HG02623 (cell line): ENCODE results near the gene ICAM2.
"Not testable (repeated sequence)": the region's sequence is repeated elsewhere in the genome, so short reads cannot be mapped to it uniquely, and the experiment has no call there.

Experiments used
- ATAC-seq: cut with Tn5 transposase; IDR thresholded peaks from one replicate; pipeline ENCODE4 v1.9.1; 2021; ENCODE audit warnings: moderate library complexity; ENCODE audit not compliant: unreplicated experiment

The ICAM2 gene

GRCh38 chr17:64015447-64015846 is 5.0 kb downstream of the ICAM2 start:
- no peak for ATAC-seq

- no peak for ATAC-seq
Observed at GRCh38 chr17:64009571-64010402, 10.6 kb downstream of the ICAM2 start.

GRCh38 chr17:64008830-64009229 is 11.6 kb downstream of the ICAM2 start:
- no peak for ATAC-seq

GRCh38 chr17:64008346-64008745 is 12.1 kb downstream of the ICAM2 start:
- no peak for ATAC-seq

GRCh38 chr17:64007838-64008282 is 12.6 kb downstream of the ICAM2 start:
- no peak for ATAC-seq

GRCh38 chr17:64007089-64007837 is 13.2 kb downstream of the ICAM2 start:
- ATAC-seq: not testable (repeated sequence)

GRCh38 chr17:64006361-64007088 is 13.9 kb downstream of the ICAM2 start:
- ATAC-seq: no peak

GRCh38 chr17:64005734-64006167 is 14.7 kb downstream of the ICAM2 start:
- no peak for ATAC-seq

GRCh38 chr17:64004903-64005733 is 15.3 kb downstream of the ICAM2 start:
- no peak for ATAC-seq

- no peak for ATAC-seq
Observed at GRCh38 chr17:64004218-64004770, 16.1 kb downstream of the ICAM2 start.

- no peak for ATAC-seq
Observed at GRCh38 chr17:64003526-64004121, 16.8 kb downstream of the ICAM2 start.

- ATAC-seq: no peak
Observed at GRCh38 chr17:64002658-64003525, 17.5 kb downstream of the ICAM2 start.

GRCh38 chr17:64001763-64002529 is 18.5 kb downstream of the ICAM2 start:
- ATAC-seq: no peak

- ATAC-seq: no peak
Observed at GRCh38 chr17:64001091-64001579, 19.3 kb downstream of the ICAM2 start.

- ATAC-seq: no peak
Observed at GRCh38 chr17:63999680-64000531, 20.5 kb downstream of the ICAM2 start.

- no peak for ATAC-seq
Observed at GRCh38 chr17:63998721-63999679, 21.4 kb downstream of the ICAM2 start.
